HL-60 (cell line): Measurements from ENCODE around the gene GABBR2.

Experiments used
- DNase-seq, 2 experiments: peaks; one replicate each; pipeline ENCODE4 v3.0.0-alpha.2; 2010 to 2020; ENCODE audit warnings: low read depth in 1 of 2, low spot score in 1 of 2
- H3K27ac ChIP-seq: fragments of 250-450 bp; sonication (Bioruptor Pico); replicated peaks from 2 replicates; pipeline ENCODE4 v1.5.1; 2020; ENCODE audit warnings: mild to moderate bottlenecking, moderate library complexity
- H3K27me3 ChIP-seq: fragments of 250-450 bp; sonication (Bioruptor Pico); 2 replicates; pipeline ENCODE4 v1.5.1; 2021; ENCODE audit warnings: mild to moderate bottlenecking, moderate library complexity; ENCODE audit not compliant: insufficient read depth, poor library complexity, severe bottlenecking
- H3K4me3 ChIP-seq: replicated peaks from 2 replicates; pipeline ENCODE4 v1.5.1; 2011; ENCODE audit warnings: mild to moderate bottlenecking, control low read depth, low read length; ENCODE audit not compliant: insufficient read depth
- CTCF ChIP-seq: IDR thresholded peaks from one replicate; pipeline ENCODE4 v1.5.1; 2011; ENCODE audit warnings: low read length, control low read depth, inconsistent platforms; ENCODE audit not compliant: insufficient read depth
- GABPA ChIP-seq: IDR thresholded peaks from 2 replicates; pipeline ENCODE4 v1.6.1; 2012; ENCODE audit warnings: low read depth
- POLR2AphosphoS5 ChIP-seq: IDR thresholded peaks from 2 replicates; pipeline ENCODE4 v1.6.1; 2012; ENCODE audit warnings: low read depth
- REST ChIP-seq: IDR thresholded peaks from 2 replicates; pipeline ENCODE4 v1.6.1; 2012; ENCODE audit warnings: low read depth; ENCODE audit not compliant: insufficient replicate concordance
- SPI1 ChIP-seq: IDR thresholded peaks from 2 replicates; pipeline ENCODE4 v1.6.1; 2012; ENCODE audit warnings: low read depth, mild to moderate bottlenecking, borderline replicate concordance

GABBR2 gene

GRCh38 chr9:98635374-98635773 lies 73.4 kb downstream of the GABBR2 start:
- DNase-seq = no peak
- Histone ChIP-seq H3K4me3 (no peak overlapping the region), H3K27ac (no peak overlapping the region), H3K27me3 (no peaks in the 10 kb centered on the region)
- TF ChIP-seq GABPA (no peak), REST (no peak), POLR2AphosphoS5 (no peak), SPI1 (no peak), CTCF (no peak)

GRCh38 chr9:98634685-98635336 lies 73.9 kb downstream of the GABBR2 start:
- TF ChIP-seq POLR2AphosphoS5 (no peak), CTCF (no peak), GABPA (no peak), SPI1 (no peak), REST (no peak)
- H3K27me3 ChIP-seq = no peaks in the 10 kb centered on the region
- H3K4me3 ChIP-seq = no peak overlapping the region
- DNase-seq = no peak
- no peak overlapping the region for H3K27ac ChIP-seq

- peaks cover 2% of the 10 kb centered on the region for H3K27me3 ChIP-seq
- TF ChIP-seq SPI1 = no peak
- TF ChIP-seq REST = no peak
- no peak for TF ChIP-seq CTCF
- TF ChIP-seq GABPA = no peak
- TF ChIP-seq POLR2AphosphoS5 = no peak
- no peak overlapping the region for H3K27ac ChIP-seq
- no peak for DNase-seq
- H3K4me3 ChIP-seq = no peak overlapping the region
These were observed 75.9 kb downstream of the GABBR2 start for GRCh38 chr9:98632839-98633238.
